Epidermal melanocyte (primary cell): ENCODE data around the gene HK1.
A peak's percentile ranks its signal among the peaks of the same experiment; 100 is the strongest.
"Not testable (repeated sequence)": the region's sequence is repeated elsewhere in the genome, so short reads cannot be mapped to it uniquely, and the experiment has no call there.

Experiments
- DNase-seq: peaks from one replicate; pipeline ENCODE4 v3.0.0; 2011; ENCODE audit warnings: low spot score; ENCODE audit not compliant: insufficient read length

The HK1 gene

GRCh38 chr10:69327463-69328379, 49.4 kb downstream of the HK1 start:
- peak; percentile 69 for DNase-seq

- DNase-seq, result no peak
Measured at GRCh38 chr10:69328380-69328735, 50.1 kb downstream of the HK1 start.

- DNase-seq, result not testable (repeated sequence)
Measured at GRCh38 chr10:69328888-69329287, 50.6 kb downstream of the HK1 start.

GRCh38 chr10:69329721-69330178, 51.5 kb downstream of the HK1 start:
- no peak for DNase-seq

GRCh38 chr10:69331161-69331560, 52.9 kb downstream of the HK1 start:
- DNase-seq, result no peak

GRCh38 chr10:69332278-69333010, 54.1 kb downstream of the HK1 start:
- DNase-seq, result no peak

GRCh38 chr10:69333205-69333604, 54.9 kb downstream of the HK1 start:
- DNase-seq, result peak; percentile 56

- not testable (repeated sequence) for DNase-seq
Measured at GRCh38 chr10:69333865-69334301, 55.6 kb downstream of the HK1 start.

GRCh38 chr10:69334302-69335062, 56.2 kb downstream of the HK1 start:
- DNase-seq, result no peak

GRCh38 chr10:69335063-69335587, 56.8 kb downstream of the HK1 start:
- no peak for DNase-seq

- DNase-seq, result no peak
Measured at GRCh38 chr10:69335613-69336012, 57.3 kb downstream of the HK1 start.

GRCh38 chr10:69336952-69337295, 58.6 kb downstream of the HK1 start:
- no peak for DNase-seq

GRCh38 chr10:69337296-69338132, 59.2 kb downstream of the HK1 start:
- peak; percentile 46 for DNase-seq

GRCh38 chr10:69338133-69338456, 59.8 kb downstream of the HK1 start:
- no peak for DNase-seq

- DNase-seq, result no peak
Measured at GRCh38 chr10:69338547-69339450, 60.5 kb downstream of the HK1 start.

- no peak for DNase-seq
Measured at GRCh38 chr10:69340695-69341094, 62.4 kb downstream of the HK1 start.

GRCh38 chr10:69343905-69344304, 65.6 kb downstream of the HK1 start:
- no peak for DNase-seq

GRCh38 chr10:69344591-69345252, 66.4 kb downstream of the HK1 start:
- no peak for DNase-seq

GRCh38 chr10:69345402-69345801, 67.1 kb downstream of the HK1 start:
- no peak for DNase-seq
